NCI-H510A (cell line): Measurements from ENCODE around the gene C15orf62.

Experiments
- DNase-seq: peaks from one replicate; lab custom pipeline; 2025; lab: John Stamatoyannopoulos, UW

The C15orf62 gene

GRCh38 chr15:40782609-40783227 lies 12.9 kb downstream of the C15orf62 start:
- peak; percentile 49 for DNase-seq

- no peak for DNase-seq
Measured at GRCh38 chr15:40785164-40785563, 15.4 kb downstream of the C15orf62 start.

GRCh38 chr15:40785814-40786213 lies 16.0 kb downstream of the C15orf62 start:
- no peak for DNase-seq

DNA sequence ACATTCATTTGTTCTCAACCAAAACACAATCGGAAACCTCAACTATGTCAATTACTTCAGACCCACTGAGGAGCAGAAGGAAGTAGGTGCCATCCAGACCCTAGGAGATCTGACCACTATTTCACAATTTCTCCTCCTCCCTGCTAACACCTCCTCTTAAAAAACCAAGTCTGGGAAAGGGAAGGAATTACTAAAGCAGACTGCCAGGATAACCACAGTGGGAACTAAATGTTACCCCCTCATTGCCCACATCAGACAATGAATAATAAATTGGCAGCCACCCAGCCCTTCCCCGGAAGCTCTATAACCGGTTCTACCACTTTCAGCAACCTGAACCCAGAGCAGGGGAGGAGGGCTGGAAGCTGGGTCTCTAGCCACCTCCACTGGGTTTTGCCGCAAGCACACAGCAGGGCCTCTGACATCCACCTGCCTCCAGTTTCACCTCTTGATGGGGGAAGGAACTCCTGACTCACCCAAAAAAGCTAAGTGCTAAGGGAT lies 17.6 kb downstream of the C15orf62 start:
- DNase-seq: peak; percentile 88

DNA sequence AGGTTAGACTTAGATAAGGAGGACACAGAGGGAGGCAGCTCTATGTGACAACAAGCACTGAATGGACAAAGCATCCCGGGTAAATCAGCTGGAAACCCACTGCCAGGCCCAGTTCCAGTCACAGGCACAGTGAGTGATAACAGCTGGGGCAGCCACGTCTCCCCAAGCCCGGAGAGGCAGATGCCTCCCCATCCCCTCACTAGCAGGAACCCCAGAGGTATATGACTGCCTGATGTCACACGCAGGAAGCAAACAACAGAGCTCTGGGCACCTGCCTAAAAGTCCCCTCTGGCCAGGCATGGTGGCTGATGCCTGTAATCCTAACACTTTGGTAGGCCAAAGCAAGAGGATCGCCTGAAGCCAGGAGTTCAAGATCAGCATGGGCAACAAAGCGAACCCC lies 18.2 kb downstream of the C15orf62 start:
- DNase-seq: no peak

GRCh38 chr15:40789119-40789518 lies 19.3 kb downstream of the C15orf62 start:
- DNase-seq: no peak

- no peak for DNase-seq
Measured at GRCh38 chr15:40789999-40790398, 20.2 kb downstream of the C15orf62 start.

DNA sequence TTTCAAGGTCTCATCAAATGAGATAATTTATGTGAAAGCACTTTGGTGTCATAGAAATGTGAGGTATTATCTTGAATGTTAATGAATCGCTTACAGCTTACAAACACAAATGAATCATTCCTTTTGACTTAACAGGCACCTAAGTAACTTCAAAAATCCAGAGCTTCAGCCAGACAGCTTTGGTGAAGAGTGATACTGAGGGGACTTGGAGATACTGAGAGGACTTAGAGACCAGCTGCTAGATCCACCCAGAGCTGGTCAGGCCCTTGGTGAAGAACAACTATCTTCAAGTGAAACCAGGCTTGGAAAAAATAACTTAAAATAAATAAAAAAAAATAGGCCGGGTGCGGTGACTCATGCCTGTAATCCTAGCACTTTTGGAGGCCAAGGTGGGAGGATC lies 20.9 kb downstream of the C15orf62 start:
- no peak for DNase-seq

DNA sequence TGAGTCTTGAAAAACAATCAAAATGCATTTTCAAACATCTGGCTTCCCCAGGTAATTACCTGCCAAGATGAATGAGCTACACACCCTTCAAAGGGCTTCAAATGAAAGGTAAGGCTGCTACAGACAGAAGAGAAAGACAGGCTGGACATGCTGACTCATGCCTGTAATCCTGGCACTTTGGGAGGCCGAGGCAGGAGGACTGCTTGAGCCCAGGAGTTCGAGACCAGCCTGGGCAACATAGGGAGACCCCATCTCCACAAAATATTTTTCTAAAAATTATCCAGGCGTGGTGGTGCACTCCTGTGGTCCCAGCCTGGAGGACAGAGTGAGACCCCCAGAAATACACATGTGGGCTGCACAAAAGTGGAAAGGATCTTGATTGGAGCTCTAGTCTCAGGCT lies 22.6 kb downstream of the C15orf62 start:
- DNase-seq: no peak

- no peak for DNase-seq
Measured at GRCh38 chr15:40793216-40793989, 23.6 kb downstream of the C15orf62 start.

GRCh38 chr15:40796041-40796440 lies 26.3 kb downstream of the C15orf62 start:
- no peak for DNase-seq

DNA sequence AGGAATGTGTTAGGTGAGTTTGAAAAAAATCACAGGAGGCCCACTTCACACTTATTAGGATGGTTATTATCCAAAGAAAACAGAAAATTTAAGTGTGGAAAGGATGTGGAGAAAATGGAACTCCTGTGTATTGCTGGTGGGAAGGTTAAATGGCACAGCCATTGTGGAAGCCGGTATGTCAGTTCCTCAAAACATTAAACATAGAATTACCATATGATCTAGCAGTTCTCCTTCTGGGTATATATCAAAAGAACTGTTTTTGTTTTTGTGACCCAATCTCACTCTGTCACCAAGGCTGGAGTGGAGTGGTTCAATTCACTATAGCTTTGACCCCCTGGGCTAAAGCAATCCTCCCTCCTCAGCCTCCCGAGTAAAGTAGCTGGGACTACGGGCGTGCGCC lies 26.7 kb downstream of the C15orf62 start:
- no peak for DNase-seq

- DNase-seq: no peak
Measured at GRCh38 chr15:40799523-40799922, 29.7 kb downstream of the C15orf62 start.

DNA sequence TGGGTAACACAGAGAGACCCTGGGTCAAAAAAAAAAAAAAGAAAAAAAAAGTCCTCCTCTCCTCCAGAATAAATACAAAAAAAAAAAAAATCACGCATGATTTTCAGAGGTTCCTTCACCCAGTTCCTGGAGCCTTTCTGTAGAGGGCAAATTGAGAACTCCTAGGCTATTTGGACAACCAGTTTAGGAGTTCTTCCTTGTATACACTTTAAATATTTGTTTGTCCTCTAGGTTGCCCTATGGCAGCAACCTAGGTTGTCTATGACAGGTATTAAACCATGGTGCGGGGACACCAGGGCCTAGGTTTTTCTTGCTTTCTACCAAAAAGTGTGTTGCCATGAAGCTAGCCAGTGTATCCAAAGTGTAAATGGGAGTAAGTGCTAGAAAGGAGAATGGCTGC lies 33.3 kb downstream of the C15orf62 start:
- DNase-seq: no peak

- DNase-seq: no peak
Measured at GRCh38 chr15:40803688-40804087, 33.9 kb downstream of the C15orf62 start.

DNA sequence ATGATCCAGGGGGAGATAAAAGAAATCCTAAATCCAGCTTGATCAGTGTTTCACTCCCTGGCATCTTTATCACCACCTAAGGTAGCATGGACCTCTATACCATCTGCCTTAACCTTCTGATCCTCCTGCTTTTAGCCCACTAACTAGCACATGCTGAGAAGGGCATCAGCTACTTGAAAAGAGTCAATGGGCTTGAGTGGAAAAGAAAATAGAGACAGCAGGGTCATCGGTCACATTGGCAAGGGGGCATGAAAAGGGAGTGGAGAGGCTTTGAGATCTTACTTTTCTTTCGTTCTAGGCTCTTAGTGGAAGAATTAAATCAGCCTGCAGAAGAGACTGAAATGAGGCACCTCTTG lies 36.9 kb downstream of the C15orf62 start:
- DNase-seq: no peak

GRCh38 chr15:40807028-40807887 lies 37.5 kb downstream of the C15orf62 start, which contains the start of the genes DNAJC17 and ZFYVE19:
TSS of gene DNAJC17 (minus strand) at chr15:40807473. CDS start at chr15:40807446, 27 bp downstream.
TSS of gene ZFYVE19 (plus strand) at chr15:40807089. CDS start at chr15:40807590, 501 bp downstream.
- DNase-seq: peak; percentile 91

- DNase-seq: no peak
Measured at GRCh38 chr15:40807888-40808461, 38.2 kb downstream of the C15orf62 start.

DNA sequence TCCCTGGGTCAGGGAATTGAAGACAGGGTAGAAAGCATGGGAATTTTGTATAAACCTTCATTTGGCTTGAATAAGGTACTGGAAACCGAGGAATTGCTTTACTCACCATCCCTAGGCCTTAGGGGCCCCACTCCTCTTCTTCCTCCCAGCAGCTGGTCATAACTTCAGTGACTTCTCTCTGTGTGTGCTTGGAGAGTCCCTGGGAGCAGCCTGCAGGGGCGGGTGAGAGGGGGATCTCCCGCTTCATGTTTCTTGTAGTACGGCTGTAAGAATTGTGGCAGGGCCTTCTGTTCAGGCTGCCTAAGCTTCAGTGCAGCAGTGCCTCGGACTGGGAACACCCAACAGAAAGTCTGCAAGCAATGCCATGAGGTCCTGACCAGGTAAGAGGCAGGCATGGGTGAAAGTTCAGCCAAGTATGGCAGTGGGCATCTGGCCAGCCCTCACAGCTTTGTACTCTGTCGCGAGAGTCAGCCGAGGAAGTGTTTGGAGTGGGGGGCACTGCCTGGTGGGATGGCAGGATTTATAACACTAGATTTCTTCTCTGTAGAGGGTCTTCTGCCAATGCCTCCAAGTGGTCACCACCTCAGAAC lies 39.2 kb downstream of the C15orf62 start:
- DNase-seq: no peak

DNA sequence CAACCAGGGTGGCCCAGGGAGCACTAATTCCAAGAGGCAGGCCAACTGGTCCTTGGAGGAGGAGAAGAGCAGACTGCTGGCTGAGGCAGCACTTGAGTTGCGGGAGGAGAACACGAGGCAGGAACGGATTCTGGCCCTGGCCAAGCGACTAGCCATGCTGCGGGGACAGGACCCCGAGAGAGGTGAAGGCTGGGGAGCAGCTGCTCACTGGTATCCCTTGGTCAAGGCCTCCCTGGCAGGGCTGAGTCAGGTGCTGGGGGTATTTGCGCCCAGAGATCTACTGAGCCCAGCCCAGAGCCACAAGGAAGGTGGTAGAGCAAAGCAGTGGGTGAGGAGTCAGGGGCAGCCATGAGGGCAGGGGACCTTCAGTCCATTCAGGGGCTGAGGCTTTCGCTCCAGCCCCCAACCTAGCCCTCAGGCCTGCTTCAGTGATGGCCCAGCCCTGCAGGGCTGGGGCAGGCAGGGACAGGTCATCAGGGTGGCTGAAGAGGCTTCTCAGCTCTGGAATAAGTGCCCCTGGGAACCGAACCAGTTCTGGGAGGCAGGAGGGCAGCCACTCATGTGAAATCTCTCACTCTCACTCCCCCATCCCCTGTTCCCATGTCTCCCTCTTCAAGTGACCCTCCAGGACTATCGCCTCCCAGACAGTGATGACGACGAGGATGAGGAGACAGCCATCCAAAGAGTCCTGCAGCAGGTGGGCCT lies 43.1 kb downstream of the C15orf62 start:
- no peak for DNase-seq
